ENCODE results near the gene MAFG.

DNA sequence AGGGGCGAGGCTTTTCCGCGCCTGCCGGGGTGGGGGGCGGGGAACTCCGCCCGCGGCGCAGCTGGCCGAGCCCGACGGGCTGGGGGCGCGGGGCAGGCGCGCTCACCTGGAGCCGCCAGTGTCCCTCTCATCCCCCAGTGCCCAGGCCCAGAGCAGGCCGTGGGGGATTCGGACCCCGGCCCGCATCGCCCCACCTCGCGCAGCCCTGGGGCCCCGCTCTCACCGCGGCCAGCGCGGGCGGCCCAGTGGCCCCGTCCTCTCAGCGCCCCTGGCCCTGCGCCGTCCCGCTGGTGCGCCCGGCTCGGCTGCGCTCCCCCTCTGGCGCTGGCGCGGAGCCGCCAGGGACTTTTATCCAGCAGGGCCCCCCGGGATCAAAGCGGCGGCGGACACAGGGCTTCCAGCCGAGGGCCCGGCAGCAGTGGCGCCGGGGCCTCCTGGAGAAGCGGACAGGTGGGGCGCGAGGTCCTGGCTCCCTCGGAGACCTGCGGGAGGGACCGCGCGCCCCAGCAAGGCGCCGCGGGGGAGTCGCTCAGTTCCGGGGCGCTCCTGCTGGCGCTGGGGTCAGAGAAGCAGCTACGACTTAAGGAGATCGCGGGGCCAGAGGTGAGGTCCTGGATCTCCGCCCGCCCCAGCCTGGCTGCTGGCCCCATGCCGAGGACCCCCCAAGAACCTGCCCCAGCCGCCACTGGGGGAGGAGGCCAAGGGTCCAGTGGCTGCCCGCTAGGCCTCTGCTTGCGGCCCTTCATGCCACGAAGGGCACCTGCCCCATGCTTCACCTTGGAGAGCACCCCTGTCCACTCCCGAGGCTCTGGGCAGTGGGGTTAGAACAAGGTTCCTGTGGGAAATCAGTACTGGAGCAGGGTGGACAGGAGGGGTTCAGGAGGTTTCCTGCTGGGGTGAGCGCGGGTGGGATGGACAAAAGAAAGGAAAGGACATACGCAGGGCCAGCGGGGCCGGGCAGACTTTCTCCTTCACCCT, 34.3 kb upstream of the MAFG start:
- TF ChIP-seq EZH2 (IDR thresholded peaks at IDR 0.05; ENCODE audit: borderline replicate concordance, low read depth, low read length, severe bottlenecking), result peak; percentile 18
- TF ChIP-seq, protein P1, sequence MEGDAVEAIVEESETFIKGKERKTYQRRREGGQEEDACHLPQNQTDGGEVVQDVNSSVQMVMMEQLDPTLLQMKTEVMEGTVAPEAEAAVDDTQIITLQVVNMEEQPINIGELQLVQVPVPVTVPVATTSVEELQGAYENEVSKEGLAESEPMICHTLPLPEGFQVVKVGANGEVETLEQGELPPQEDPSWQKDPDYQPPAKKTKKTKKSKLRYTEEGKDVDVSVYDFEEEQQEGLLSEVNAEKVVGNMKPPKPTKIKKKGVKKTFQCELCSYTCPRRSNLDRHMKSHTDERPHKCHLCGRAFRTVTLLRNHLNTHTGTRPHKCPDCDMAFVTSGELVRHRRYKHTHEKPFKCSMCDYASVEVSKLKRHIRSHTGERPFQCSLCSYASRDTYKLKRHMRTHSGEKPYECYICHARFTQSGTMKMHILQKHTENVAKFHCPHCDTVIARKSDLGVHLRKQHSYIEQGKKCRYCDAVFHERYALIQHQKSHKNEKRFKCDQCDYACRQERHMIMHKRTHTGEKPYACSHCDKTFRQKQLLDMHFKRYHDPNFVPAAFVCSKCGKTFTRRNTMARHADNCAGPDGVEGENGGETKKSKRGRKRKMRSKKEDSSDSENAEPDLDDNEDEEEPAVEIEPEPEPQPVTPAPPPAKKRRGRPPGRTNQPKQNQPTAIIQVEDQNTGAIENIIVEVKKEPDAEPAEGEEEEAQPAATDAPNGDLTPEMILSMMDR (IDR thresholded peaks at IDR 0.05; ENCODE audit: extremely low read depth in 1 of 2, insufficient read depth in 1 of 2, low read depth in 1 of 2, low read length in 2 of 2), result no peak
- TF ChIP-seq, protein P2, sequence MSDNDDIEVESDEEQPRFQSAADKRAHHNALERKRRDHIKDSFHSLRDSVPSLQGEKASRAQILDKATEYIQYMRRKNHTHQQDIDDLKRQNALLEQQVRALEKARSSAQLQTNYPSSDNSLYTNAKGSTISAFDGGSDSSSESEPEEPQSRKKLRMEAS (IDR thresholded peaks at IDR 0.05; ENCODE audit: insufficient read depth, insufficient read length), result no peak
- no peak for TF ChIP-seq JUN (IDR thresholded peaks at IDR 0.05; ENCODE audit: borderline replicate concordance, insufficient read depth, insufficient read length, low read depth)
- TF ChIP-seq FOS (IDR thresholded peaks at IDR 0.05; ENCODE audit: borderline replicate concordance, insufficient read depth, low read length), result no peak
- TF ChIP-seq POLR2AphosphoS5 (IDR thresholded peaks at IDR 0.05; ENCODE audit: insufficient read depth, low read depth, low read length), result no peak

All from endothelial cell of umbilical vein (primary cell).